Choroid plexus epithelial cell (primary cell): ENCODE data around the gene CTAGE15.
"Not testable (repeated sequence)": the region's sequence is repeated elsewhere in the genome, so short reads cannot be mapped to it uniquely, and the experiment has no call there.

Source experiments
- DNase-seq: peaks from one replicate; pipeline ENCODE4 v3.0.0-alpha.2; 2010; ENCODE audit warnings: low read depth
- H3K4me3 ChIP-seq: 2 replicates; pipeline ENCODE4 v1.5.1; 2011; ENCODE audit warnings: low read depth, mild to moderate bottlenecking, control low read depth, low read length, moderate library complexity
- TF ChIP-seq, protein P1 (sequence below): conservative IDR thresholded peaks from 2 replicates; pipeline ENCODE4 v1.5.1; 2011; ENCODE audit warnings: low read depth, mild to moderate bottlenecking, control low read depth, inconsistent platforms, low read length, moderate library complexity

CTAGE15 gene, protein sequence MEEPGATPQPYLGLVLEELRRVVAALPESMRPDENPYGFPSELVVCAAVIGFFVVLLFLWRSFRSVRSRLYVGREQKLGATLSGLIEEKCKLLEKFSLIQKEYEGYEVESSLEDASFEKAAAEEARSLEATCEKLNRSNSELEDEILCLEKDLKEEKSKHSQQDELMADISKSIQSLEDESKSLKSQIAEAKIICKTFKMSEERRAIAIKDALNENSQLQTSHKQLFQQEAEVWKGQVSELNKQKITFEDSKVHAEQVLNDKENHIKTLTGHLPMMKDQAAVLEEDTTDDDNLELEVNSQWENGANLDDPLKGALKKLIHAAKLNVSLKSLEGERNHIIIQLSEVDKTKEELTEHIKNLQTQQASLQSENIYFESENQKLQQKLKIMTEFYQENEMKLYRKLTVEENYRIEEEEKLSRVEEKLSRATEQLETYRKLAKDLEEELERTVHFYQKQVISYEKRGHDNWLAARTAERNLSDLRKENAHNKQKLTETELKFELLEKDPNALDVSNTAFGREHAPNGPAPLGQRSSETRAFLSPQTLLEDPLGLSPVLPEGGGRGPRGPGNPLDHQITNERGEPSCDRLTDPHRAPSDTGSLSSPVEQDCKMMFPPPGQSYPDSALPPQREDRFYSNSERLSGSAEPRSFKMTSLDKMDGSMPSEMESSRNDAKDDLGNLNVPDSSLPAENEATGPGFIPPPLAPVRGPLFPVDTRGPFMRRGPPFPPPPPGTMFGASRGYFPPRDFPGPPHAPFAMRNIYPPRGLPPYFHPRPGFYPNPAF

DNA sequence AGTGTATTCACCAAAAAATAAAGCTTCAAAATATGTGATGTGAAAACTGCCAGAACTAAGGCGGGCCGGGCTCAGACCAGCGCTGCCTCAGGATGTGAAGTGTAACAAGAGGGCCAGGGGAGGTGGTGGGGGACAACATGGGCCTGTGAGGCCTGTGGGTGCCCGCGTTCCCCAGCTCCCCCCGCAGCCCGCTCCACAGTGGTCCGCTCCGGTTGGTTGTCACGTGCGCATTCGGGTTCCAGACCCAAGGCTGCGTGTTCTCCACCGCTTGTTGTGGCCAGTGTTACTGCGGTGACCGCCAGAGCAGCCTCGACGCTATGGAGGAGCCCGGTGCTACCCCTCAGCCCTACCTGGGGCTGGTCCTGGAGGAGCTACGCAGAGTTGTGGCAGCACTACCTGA lies at the start of gene CTAGE15:
Gene CTAGE15 (plus strand): TSS at position 301 of the 400 bp plus-strand sequence. CDS start 17 bp downstream, at position 318.
- not testable (repeated sequence) for H3K4me3 ChIP-seq, DNase-seq

DNA sequence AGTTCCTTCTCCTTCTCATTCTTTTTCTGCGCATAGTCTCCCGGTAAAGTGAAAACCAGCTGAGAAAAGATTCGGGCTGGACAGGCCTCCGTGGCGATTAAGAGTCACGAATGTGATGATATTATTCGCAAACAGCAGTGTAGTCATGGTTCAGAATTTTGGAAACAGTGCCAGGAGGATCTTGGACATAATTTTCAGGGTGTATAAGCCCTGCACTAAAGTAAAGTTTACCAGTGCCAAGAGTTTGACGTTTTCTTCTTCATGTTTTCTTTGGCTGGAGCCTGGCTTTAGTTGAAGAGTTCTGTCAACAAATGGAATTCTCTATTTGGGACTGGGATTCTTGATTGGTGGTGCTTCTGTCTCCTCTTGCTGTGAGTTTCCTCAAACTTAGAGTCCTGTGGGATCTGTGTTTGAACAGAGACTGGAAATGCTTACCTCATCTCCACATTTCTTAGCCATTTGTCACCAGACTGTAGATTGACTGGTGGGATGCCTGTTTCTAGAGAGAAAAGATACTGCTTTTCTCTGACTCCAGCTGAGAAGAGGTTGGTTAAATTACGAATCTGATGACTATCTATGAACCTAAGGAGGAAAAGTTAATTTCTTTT lies 49.2 kb upstream of the CTAGE15 start:
- not testable (repeated sequence) for H3K4me3 ChIP-seq, DNase-seq

DNA sequence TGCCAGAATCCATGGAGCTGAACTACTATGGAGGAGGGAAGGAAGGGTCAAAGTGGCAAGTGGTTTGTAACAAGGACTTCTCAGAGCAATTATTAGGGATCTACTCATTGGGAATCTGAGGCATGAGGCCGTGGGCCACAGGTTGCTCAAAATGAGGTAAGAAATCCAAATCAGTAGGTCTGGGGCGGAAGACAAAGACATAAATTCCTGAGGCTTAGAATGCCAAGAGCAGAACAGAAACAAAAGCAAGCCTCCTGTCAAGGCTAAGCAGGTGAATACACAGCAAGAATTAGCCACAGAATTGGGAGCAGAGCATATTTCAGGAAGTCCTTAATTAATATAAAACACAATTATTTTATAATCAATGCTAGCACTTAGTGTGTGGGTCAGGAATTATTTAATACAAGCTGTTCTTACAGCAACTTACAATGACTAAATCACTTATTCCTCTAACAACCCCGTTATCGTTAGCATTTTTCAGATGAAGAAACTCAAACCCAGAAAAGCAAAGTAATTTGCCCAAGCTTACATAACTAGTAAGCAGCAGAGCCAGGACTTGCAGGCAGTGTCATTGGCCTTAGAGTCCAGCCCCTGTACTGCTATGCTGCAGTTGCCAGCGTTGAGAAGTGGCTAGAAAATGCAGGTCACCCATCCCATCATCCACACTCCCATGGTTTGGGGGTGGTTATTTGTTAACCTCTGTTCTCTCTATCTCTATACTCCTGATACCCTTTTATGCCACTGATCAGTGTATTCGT lies 40.3 kb upstream of the CTAGE15 start:
- H3K4me3 ChIP-seq, DNase-seq: not testable (repeated sequence)

DNA sequence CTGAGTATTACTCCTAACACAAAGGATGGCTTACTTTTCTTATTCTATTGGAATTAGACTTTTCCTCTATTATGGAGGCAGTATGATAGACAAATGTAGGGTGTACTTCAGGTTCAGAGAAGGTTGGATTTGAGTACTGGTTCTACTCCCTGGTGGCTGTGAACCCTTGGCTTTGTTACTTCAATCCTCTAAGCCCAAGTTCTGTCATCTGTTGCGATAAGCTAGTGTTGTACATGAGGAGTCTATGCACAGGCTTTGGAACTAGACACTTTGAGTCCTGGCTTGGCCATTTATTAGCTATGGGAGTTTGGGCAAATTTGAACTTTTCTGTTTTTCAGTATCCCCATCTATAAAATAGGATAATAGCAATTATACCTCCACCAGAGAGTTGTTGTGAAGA lies 39.7 kb upstream of the CTAGE15 start:
- DNase-seq: not testable (repeated sequence)

DNA sequence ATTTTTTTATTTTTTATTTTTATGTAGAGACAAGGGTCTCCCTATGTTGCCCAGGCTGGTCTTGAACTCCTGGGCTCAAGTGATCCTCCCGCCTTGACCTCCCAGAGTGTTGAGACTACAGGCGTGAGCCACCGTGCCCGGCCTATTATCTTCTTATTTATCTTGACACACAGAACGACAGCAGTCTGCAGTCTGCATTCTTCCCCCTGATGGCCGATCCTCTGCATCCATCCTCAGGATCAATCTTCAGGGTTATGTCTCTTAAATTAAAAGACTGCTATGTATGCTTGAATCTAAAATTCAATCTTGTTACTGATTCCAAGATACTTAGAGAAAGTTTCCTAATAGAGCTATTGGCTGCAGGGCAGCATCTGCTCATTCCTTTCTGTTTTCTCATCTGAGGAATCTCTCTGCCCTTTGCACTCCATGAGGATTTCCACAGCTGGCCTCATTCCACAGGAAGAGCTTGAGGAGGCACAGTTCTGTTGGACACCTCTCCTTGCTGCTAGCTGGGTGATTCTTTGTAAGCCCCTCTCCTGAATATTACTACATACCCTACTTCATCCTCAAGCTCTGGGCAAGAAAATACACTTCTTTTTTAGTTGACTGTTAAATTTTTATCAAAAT lies 38.3 kb upstream of the CTAGE15 start:
- not testable (repeated sequence) for DNase-seq, H3K4me3 ChIP-seq

More for the DNA sequence above, 39.7 kb upstream of the CTAGE15 start:
- H3K4me3 ChIP-seq: not testable (repeated sequence)

DNA sequence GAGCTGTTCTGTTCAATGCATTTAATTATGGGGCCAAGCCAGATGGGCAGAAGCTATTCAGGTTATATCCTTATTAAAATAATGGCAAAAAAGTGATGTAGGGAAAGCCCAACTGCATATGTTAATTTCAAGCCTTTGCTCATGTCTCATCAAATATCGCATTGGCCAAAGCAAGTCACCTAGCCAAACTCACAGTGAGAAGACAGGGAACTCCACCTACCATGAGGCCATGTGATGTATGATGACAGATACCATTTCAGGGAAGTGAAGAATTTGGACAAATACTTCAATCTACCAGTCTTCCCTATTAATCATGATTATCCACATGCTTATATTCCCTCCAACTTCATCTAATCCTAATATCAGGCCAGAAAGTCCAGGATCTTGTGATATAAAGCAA lies 35.2 kb upstream of the CTAGE15 start:
- DNase-seq, H3K4me3 ChIP-seq: not testable (repeated sequence)

DNA sequence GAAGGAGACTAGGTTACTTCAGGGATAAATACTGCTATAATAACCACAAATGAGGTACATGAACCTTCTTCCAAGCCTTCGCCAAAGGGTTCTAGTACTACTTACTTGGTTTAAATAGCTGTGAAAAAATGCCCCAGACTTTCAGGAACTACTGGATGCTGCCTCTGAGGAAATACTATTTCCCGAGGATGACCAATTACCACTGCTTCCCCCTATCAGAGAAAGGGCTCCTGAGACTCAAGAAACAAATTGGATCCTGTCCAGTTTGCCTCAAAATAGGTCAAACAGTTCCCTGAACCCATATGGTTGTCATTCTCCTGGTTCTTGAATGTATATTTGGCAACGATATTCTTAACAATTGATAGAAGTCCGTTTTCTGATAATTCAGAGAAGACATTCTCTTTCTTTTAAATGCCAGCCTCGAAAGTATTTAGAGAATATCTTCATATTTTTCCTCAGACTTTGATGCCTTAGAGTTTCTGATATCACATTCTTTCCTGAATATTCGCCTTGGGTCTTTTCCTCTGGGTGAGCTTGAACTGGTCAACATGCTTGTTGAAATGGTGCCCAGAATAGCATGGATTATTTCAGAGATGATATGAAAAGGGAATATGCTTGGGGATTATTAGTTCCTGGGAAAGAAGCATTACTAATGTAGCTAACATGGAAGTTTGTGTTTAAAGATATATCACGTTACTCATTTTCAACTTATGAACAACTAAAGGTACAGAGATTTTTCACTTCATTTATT lies 28.1 kb upstream of the CTAGE15 start:
- not testable (repeated sequence) for DNase-seq, H3K4me3 ChIP-seq

DNA sequence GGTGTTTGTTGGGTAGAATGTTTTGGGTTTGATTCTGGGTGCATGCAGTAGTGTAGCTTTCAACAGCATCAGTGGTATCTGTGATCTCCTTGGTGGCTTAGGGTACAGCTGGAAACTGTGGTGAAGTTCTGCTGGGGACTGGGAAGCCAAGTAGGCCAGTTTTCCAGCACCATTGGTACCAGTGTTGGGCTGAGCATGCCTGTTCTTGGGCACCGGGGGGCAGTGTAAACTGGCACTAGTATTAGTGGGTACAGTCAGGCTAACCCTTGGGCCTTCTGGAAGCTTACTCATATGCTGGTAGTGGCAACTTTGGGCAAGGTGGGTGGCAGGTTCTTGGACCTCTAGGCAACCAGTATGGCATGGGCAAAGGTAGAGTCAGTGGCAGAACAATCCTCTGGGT lies 15.6 kb upstream of the CTAGE15 start:
- H3K4me3 ChIP-seq, DNase-seq: not testable (repeated sequence)

DNA sequence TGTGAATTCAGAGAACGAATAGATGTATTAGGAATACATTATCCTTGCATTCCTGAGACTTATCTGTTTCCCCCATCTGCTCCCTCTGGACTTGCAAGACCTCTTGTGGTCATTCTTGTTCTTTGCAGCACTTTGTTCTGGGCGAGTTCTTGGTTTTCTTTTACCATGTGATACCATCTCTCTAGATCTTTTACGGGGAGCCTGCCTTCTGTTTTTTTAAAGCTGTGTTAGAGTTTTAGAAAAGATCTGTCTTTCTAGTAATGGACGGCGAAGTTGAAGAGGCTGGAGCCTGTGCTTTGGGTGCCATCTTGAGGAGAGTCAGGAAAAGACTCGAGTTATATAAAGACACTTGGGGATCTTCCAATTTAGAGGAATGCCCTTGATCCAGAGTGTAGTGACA lies 8.3 kb upstream of the CTAGE15 start:
- not testable (repeated sequence) for DNase-seq, H3K4me3 ChIP-seq
- TF ChIP-seq, protein P1, sequence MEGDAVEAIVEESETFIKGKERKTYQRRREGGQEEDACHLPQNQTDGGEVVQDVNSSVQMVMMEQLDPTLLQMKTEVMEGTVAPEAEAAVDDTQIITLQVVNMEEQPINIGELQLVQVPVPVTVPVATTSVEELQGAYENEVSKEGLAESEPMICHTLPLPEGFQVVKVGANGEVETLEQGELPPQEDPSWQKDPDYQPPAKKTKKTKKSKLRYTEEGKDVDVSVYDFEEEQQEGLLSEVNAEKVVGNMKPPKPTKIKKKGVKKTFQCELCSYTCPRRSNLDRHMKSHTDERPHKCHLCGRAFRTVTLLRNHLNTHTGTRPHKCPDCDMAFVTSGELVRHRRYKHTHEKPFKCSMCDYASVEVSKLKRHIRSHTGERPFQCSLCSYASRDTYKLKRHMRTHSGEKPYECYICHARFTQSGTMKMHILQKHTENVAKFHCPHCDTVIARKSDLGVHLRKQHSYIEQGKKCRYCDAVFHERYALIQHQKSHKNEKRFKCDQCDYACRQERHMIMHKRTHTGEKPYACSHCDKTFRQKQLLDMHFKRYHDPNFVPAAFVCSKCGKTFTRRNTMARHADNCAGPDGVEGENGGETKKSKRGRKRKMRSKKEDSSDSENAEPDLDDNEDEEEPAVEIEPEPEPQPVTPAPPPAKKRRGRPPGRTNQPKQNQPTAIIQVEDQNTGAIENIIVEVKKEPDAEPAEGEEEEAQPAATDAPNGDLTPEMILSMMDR: peak; percentile 29

DNA sequence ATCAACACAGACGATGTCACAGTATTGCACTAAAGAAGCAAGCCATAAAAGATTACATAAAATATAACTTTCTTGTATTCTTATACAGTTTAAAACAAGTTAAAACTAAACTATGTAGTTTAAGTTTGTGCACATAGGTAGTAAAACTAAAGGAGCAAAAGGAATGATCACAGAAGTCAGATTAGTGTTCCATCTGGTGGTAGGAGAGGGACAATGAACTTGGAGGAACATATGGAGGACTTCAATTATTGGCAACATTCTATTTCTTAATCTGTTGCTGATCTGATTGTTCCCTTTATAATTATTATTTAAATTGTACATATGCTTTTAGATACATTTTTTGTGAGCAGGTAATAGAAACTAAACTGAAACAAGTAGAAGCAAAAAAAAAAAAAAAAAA lies 5.6 kb upstream of the CTAGE15 start:
- H3K4me3 ChIP-seq, DNase-seq: not testable (repeated sequence)

DNA sequence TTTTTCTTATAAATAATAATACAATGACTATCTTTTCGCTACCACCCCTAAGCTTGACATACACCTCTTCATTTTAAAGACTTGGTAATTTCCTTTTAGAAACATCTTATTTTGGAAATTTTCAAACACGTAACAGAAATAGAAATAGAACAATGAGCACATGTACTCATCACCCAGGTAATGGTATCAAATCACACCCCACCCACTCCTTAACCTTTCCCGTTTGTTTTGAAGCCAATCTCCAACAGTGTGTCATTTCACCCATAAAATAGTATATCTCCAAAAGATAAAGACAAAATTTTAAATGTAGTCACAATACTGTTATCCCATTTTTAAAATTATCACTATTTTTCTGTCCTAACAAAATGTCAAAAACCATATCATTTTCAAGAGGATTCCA lies 16.6 kb downstream of the CTAGE15 start:
- DNase-seq, H3K4me3 ChIP-seq: not testable (repeated sequence)

DNA sequence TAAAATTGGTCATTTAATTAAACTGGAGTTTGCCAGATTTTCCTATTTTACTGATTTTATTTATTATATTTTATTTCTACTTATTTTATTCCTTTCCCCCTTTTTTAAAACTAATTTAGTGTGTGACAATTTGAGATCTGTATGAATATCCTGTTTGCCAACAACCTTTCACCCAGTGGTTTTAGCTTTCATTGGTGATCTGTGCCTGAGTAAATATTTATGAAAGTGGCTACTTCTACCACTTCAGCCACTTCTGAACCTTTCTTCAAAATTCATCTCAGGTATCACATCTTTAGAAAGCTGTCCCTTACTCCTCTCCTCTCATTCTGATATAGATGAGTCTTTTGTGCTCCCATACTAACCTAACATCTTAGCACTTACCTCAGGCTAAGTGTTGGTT lies 18.3 kb downstream of the CTAGE15 start:
- H3K4me3 ChIP-seq, DNase-seq: not testable (repeated sequence)

DNA sequence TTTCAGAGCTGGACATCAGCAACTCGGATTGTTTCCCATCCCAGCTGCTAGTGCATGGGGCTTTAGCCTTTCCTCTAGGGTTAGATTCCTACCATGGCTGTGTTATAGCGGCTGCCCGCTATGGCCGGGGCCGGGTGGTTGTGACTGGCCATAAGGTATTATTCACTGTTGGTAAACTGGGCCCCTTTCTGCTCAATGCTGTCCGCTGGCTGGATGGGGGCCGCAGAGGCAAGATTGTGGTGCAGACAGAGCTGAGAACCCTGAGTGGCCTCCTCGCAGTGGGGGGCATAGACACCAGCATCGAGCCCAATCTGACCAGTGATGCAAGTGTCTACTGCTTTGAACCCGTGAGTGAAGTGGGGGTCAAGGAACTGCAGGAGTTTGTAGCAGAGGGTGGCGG lies 26.5 kb downstream of the CTAGE15 start:
- not testable (repeated sequence) for DNase-seq, H3K4me3 ChIP-seq

DNA sequence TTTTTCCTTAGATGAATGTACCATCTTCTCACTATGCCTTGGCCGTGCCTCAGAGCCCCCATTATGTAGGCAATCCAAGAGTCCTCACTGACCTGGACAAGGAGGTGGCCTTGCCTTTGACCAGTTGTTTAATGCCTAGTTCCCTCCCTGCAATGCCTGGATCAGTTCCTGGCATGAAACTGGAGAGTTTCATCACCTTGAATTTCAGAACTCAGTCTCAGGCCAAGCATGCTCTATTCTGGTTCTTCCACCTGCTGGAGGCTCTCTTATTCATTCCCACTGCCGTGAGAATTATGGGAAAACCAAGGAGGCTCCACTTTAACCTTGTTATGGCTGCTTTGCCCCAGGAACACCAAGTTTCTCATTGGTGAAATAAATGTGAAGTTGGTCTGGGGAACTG lies 31.9 kb downstream of the CTAGE15 start:
- DNase-seq, H3K4me3 ChIP-seq: not testable (repeated sequence)

DNA sequence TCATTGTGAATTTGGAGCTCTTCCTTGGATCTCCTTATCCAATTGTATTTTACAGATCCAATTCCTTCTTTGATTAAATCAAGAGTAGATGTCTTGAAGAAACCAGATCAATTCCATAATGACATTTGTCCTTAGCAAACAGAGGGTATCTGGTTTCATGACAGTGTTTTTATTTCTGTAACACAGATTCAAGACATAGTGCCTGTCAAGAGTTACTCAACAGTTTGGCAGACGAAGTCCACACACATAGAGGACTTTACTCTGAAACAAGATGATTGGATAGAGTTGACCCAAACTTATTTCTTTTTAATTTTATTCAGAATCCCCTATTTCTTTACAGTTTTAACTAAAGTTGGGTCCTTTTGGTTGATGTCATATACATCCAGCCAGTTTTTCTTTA lies 34.5 kb downstream of the CTAGE15 start:
- not testable (repeated sequence) for DNase-seq, H3K4me3 ChIP-seq
